GM12865 (cell line): ENCODE data around the gene THOC7.

Experiments
- DNase-seq: peaks from one replicate; pipeline ENCODE4 v3.0.0; 2010; ENCODE audit warnings: low read depth
- H3K4me3 ChIP-seq: 2 replicates; pipeline ENCODE4 v1.5.1; 2011; ENCODE audit warnings: mild to moderate bottlenecking, low read depth, low read length, control low read depth
- TF ChIP-seq, protein P1 (sequence below): IDR thresholded peaks from 2 replicates; pipeline ENCODE4 v1.5.1; 2011; ENCODE audit warnings: low read length, control low read depth, low read depth, inconsistent platforms; ENCODE audit not compliant: insufficient read depth; ENCODE audit errors: missing control alignments

The THOC7 gene

DNA sequence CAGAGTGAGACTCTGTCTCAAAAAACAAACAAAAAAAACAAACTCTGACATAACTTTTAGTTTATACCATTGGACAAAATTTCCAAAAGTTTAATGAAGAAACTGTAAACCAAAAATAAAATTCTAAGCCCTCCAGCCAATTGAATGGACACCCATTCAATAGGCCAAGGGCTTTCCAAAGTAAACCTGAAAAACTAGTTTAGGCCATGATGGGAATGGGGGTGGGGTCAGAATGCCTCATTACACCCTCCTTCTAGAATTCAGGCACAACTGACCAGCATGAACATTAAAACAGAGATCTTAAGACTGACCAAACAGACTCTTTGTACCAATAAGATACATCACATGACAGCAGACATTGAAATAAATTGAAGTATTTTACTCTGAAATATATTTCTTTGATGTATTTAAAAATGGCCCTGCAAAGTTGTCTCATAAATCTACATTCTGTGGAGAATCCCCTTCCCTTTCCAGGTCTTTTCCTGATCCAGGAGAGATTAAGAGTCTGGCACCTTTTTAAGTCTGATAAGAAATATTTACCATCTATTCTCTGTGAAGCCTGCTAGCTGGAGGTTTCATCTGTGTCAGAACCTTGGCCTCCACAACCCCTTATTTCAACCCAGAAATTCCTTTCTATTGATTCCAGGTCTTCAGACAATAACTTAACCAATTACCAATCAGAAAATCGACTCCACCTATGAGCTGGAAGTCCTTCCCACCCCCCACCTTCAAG is 15.7 kb downstream of the THOC7 start:
- no peak for DNase-seq
- no peak overlapping the region for H3K4me3 ChIP-seq
- TF ChIP-seq, protein P1, sequence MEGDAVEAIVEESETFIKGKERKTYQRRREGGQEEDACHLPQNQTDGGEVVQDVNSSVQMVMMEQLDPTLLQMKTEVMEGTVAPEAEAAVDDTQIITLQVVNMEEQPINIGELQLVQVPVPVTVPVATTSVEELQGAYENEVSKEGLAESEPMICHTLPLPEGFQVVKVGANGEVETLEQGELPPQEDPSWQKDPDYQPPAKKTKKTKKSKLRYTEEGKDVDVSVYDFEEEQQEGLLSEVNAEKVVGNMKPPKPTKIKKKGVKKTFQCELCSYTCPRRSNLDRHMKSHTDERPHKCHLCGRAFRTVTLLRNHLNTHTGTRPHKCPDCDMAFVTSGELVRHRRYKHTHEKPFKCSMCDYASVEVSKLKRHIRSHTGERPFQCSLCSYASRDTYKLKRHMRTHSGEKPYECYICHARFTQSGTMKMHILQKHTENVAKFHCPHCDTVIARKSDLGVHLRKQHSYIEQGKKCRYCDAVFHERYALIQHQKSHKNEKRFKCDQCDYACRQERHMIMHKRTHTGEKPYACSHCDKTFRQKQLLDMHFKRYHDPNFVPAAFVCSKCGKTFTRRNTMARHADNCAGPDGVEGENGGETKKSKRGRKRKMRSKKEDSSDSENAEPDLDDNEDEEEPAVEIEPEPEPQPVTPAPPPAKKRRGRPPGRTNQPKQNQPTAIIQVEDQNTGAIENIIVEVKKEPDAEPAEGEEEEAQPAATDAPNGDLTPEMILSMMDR, result no peak

DNA sequence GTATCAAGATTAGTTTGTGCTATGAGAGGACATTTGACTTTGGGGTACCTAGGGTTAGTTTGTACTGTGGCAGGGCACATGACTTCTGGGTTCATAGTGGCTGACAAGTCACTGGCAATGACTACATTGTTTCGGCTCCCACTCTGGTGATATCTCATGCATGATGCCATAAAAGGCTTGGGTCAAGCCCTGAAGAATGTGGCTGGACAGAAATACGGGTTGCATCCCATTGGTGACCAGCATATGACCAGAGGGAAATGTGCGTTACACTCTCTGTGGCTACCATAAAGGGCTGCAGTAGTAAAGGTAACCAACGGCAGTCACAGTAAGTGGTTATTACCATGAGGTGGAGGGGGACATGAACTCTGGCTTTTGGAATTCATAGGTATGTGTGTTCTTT is 18.4 kb downstream of the THOC7 start:
- no peak for DNase-seq
- H3K4me3 ChIP-seq, result no peak overlapping the region
- TF ChIP-seq, protein P1, result no peak

DNA sequence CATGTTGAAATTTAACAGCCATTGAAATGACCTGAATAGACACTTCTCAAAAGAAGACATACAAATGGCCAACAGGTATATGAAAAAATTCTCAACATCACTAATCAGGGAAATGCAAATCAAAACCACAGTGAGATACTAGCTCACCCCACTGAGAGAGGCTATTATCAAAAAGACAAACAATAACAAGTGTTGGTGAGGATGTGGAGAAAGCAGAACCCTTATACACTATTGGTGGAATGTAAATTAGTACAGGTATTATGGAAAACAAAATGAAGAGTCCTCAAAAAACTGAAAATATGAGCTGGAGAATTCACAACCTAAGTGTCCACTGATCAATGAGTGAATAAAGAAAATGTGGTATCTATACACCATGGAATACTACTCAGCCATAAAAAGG is 21.5 kb downstream of the THOC7 start:
- TF ChIP-seq, protein P1, result no peak
- no peak for DNase-seq
- no peak overlapping the region for H3K4me3 ChIP-seq

DNA sequence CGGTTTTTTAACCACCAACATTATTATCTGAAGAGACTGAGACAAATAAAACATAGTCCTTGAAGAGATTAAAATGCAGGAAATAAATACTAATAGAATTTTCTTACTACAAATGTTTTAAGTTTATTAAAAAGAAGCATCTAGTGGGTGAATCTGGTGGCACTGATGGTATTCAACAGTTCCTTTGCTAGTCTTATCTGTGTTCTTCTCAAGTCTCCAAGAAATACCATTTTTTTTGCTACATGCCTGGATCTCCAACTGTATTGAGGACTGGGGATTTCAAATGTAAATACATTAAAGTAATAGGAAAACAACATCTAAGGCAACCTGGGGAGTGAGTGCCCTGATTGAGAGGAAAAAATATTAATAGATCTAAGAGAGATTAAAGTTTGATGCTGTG is 21.9 kb downstream of the THOC7 start:
- H3K4me3 ChIP-seq, result no peak overlapping the region
- TF ChIP-seq, protein P1, result no peak
- DNase-seq, result no peak

DNA sequence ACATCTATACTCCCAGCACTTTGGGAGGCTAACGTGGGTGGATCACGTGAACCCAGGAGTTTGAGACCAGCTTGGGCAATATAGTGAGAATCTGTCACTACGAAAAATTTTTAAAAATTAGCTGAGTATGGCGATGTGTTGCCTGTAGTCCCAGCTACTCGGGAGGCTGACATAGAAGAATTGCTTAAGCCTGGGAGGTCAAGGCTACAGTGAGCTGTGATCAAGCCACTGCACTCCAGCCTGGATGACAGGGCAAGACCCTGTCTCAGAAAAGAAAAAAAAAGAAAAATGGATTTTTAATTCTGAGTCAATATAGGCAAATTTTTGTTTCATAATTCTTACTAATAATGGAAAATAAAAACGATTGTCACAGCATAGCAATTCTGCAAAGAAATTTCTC is 31.2 kb downstream of the THOC7 start:
- TF ChIP-seq, protein P1, result no peak
- DNase-seq, result no peak
- no peak overlapping the region for H3K4me3 ChIP-seq

DNA sequence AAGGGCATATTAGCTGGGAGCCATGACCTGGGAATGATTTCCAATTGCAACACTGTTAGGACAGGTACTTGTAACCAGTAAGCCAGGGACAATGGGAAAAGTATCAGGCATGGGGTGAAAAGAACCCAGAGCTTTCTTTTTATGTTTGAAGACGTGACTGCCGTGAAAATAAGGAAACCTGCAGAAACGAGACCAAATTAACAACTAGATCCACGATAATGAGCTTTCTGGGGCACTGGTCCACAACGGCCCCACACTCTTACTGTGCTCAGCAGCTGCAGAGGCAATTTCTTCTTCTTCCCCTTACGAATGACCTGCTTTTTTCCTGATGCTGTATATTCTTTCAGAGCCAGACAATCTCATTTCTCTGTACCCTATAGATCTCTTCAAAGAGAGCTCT is 33.1 kb downstream of the THOC7 start:
- no peak for DNase-seq
- no peak overlapping the region for H3K4me3 ChIP-seq
- TF ChIP-seq, protein P1, result no peak

DNA sequence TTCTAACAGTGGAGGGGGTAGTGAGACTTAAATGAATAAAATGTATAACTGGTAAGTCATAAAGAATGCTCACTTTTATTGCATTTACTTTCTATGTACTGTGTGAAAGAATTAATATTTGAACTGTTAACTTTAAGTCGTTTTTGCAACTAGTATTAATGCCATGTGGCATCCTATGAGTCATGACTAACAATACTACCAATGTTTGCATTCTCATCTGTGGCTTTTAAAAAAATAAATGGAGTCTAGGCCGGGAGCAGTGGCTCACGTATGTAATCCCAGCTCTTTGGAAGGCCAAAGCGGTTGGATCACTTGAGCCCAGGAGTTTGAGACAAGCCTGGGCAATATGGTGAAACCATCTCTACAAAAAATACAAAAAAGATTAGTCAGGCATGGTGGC is 39.3 kb downstream of the THOC7 start:
- TF ChIP-seq, protein P1, result no peak
- no peak overlapping the region for H3K4me3 ChIP-seq
- no peak for DNase-seq
